HL-60/S4 treated with phorbol 12-myristate 13-acetate at 8.2 ng/mL for 4 days and 3 days (cell line): ENCODE data around the gene C1QC.

ENCODE experiments used
- in situ Hi-C: fragments of 300-500 bp; cut with MboI; formaldehyde crosslinking; loops from 2 replicates; pipeline ENCODE4 v1.15.0; 2022; ENCODE audit warnings: low sequenced_read_pairs

Gene C1QC

GRCh38 chr1:22643381-22643780 lies at the start of gene C1QC:
C1QC (plus strand) TSS chr1:22643633; CDS start chr1:22644024, 391 bp downstream.
- in situ Hi-C loops = loop anchor here (10.0 to 25.0 kb wide), 2 partner anchors 229 to 506 kb away; partner anchors contain the start of gene WNT4

GRCh38 chr1:22594396-22594795 lies 49.0 kb upstream of the C1QC start:
- in situ Hi-C loops = no loop called here

DNA sequence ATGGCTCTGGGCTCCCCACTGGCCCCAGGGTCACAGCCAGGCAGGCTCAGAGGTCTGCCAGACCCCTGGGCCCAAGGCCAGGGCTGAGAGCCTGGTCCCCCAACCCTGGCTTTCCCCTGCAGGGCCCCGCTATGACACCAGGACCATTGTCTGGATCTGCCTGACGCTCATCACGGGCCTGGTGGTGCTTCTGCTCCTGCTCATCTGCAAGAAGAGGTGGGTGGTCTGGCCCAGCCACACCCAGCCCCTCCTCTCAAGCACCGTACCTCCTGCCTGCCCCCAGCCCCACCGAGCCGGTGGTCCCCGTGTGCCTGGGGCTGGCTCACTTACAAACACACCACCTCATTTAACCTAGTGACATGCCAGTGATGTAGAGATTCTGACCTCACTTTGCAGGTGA lies 48.3 kb upstream of the C1QC start:
- in situ Hi-C loops = no loop called here

- in situ Hi-C loops = no loop called here
Observed at GRCh38 chr1:22597301-22597965, 46.0 kb upstream of the C1QC start.

DNA sequence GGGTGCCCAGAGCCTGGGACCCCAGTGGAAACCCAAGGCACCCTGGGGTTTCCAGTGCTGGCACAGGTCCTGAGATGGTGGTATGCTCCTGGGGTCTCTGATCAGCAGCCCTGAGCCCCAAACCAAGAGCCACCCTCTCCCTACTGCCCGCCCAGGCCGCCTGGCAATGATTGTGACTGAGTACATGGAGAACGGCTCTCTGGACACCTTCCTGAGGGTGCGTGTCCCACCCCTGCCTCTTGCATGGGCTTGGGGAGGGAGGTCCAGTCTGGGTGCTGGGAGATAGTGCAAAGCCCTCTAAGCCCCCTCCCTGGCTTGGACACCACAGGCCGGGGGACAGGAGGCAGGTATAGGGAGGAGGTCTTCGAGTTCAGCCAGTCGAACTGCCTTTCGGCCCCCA lies 45.4 kb upstream of the C1QC start:
- in situ Hi-C loops = no loop called here

DNA sequence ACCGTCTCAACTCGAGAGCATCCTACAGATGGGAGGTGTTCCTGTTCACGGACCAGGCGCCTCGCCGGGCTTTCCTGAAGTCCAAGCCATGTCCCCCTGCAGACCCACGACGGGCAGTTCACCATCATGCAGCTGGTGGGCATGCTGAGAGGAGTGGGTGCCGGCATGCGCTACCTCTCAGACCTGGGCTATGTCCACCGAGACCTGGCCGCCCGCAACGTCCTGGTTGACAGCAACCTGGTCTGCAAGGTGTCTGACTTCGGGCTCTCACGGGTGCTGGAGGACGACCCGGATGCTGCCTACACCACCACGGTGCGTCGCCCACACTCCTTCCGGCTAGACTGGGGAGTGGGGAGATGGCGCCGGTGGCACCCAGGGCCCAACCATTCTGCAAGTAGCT lies 44.7 kb upstream of the C1QC start:
- in situ Hi-C loops = no loop called here

GRCh38 chr1:22600071-22600816 lies 43.2 kb upstream of the C1QC start:
- in situ Hi-C loops = no loop called here

- in situ Hi-C loops = no loop called here
Observed at GRCh38 chr1:22600817-22601605, 42.4 kb upstream of the C1QC start.

DNA sequence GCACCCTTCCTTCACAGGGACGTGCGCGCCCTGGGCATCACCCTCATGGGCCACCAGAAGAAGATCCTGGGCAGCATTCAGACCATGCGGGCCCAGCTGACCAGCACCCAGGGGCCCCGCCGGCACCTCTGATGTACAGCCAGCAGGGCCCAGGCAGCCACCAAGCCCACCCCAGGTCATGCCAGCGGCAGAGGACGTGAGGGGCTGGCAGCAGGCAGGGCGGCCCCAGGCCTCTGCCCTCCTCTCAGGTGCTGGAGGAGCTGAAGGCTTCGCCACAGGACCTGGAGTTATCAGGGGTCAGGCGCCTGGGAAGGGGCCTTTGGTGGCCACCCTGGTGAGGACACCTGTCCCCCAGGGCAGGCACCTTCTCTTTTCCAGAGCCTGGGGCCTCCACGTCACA lies 41.8 kb upstream of the C1QC start:
- in situ Hi-C loops = no loop called here

DNA sequence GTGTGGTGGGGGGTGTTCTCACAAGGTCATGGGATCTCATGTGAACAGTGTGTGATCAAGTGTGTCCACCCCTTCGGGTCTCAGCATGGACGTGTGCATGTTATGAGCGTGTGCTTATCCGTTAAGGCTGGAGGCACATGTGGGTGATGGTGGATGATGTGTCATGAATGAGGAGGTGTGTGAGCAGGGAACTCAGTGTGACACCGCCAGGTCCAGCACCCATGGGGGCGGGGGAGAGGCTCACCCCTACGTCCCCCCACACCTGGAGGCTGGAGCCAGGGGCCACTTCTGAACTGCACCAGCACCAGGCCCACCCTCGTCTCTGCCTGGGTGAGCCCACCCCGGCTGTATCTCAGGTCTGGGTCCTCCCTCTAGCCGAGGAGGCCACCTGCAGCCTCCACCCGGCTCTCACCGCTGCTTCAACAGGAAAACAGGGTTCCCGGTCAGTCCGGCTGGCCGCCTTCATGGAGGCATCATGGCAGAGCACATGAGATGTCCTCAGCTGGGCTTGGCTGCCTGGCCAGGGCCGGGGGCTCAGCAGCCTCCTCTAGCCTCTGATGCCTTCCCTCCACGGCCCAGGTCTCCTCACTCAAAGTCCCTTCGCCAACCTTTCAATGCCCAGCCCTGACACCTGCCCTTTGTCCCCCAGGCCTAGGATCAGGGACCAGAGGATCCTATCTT lies 41.2 kb upstream of the C1QC start:
- in situ Hi-C loops = no loop called here

- in situ Hi-C loops = no loop called here
Observed at GRCh38 chr1:22606161-22606560, 37.3 kb upstream of the C1QC start.

- in situ Hi-C loops = no loop called here
Observed at GRCh38 chr1:22607154-22607553, 36.3 kb upstream of the C1QC start.

DNA sequence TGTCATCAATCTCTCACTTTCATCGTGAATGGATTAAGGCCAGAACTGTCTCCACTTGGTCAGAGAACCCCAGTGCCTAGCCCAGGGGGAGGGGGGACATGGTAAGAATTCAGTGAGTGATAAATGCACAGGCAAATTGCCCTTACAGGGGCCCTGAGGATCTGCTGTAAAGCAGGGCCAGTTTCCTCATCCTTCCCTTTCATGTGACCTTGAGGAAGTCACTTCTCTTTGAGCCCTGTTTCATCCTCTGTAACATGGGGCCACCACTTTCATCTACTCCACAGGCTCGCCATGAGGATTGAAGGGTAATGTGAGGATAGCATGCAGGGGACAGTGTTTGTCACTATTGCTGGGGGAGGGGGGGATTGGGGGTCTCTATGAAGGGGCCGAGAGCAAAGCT lies 35.1 kb upstream of the C1QC start:
- in situ Hi-C loops = no loop called here

GRCh38 chr1:22609291-22609690 lies 34.1 kb upstream of the C1QC start:
- in situ Hi-C loops = no loop called here

DNA sequence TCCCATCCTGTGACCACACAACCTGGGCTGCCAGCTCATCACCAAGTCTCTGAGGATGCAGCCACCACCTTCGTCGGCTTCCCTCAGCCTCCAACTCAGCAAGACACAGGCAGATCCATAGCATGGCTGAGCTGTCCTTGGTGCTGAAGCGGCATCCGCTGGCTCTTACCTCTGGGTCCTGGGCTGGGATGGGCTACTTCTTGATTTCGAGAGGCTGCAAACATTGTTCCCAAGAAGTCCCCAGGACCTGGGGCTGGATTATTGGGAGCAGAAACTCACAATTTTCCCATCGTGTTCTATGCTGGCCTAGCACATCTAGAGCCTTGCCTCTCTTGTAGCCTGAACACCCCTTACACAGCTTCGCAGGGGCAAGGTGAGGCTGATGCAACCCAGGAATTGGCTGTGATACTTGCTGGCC lies 31.9 kb upstream of the C1QC start:
- in situ Hi-C loops = no loop called here

DNA sequence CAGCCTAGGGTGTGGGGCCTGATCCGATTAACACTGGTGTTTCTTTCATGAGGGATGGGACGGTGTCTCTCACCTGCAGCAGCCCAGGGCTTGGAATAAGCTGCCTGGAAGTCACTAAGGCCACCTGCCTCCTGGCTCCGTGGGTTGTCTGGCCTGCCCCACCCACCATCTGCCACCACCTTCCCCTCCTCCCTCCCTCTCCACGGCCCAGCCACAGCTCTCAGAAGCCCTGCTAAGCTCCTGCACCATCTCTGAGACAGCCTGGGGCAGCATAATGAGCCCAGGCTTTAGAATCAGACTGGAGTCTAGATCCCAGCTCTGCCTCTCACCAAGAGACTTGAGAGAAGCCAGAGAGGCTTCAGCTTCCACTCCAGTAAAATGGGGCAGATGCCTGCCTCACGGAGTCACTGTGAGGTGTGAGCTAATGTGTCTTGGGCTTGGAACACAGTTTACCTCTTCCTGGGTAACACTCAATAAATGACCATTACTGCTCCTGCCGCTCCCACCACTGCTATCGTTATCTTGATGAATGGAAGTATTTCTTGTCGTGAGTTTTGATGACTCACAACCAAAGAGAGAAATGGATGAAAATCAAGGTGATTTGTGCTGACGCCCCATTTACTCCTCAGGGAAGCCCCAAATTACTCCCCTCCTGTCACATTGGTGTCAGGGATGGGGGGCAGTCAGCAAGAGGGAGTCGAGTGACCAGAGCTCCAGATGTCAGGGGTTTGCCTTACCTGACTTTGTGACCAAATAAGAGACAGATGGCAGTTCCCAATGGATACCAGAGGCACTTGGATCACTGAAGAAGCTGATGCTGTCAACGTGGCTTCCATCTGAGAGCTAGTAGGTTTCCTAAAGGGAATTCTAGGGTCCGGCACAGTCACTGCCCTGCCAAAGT lies 30.5 kb upstream of the C1QC start:
- in situ Hi-C loops = no loop called here

DNA sequence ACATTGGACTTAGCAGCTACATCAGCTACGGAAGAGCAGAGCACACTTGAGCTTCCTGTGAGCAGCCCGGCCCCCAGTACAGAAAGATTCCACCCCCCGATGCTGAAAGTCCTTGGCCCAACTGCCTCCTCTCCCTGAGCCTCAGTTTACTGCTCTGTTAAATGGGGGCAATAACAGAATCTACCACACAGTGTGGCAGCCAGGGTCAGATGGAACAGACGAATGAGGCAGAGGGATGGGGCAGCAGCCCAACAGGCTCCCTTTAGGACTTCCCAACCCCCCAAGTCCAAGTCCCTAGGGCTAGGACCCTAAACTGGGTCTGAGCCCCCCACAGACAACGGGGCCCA lies 29.9 kb upstream of the C1QC start:
- in situ Hi-C loops = no loop called here

- in situ Hi-C loops = no loop called here
Observed at GRCh38 chr1:22613951-22614350, 29.5 kb upstream of the C1QC start.

- in situ Hi-C loops = no loop called here
Observed at GRCh38 chr1:22615886-22616285, 27.5 kb upstream of the C1QC start.

DNA sequence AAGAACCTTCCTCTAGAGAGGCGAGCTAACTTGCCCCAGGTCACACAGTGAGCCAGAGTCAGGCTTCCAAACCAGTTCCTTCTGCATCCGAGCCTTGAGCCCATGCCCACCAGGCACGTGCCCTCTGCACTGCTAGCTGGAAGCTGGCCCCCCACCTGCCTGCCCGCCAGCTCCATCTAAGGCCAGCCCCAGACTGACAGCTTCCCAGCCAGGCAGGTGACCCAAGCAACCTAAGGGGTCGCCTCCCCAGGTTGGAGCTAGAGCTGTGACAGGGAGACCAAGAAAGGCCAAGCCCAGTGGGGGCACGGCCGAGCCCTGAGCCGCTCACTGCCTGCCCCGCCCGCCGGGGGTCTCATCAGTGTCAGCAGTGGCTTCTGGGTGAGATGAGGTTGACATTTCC lies 26.9 kb upstream of the C1QC start:
- in situ Hi-C loops = no loop called here
